ENCODE measurements around the gene PRDM16. TPM values are rescaled to one million over a fixed set of nuclear protein-coding genes. Genes with fewer than 3 reads are reported as not detected.

The PRDM16 gene
- total and polyA plus RNA-seq, 2 of the 4 experiments (the other 2 are of a cell fraction), result 0.02 TPM; not detected in 1

- Histone ChIP-seq H2BK20ac (ENCODE audit: low read depth, low read length) (no peak overlapping the region), H2AFZ (replicated peaks; ENCODE audit: low read length, poor library complexity) (no peak overlapping the region), H3K27me3 (ENCODE audit: control insufficient read depth, insufficient read depth, low read length) (peaks cover 11% of the 10 kb centered on the region), H3K4me3 (ENCODE audit: insufficient read depth, low read depth, low read length) (no peak overlapping the region), H4K20me1 (ENCODE audit: insufficient read depth, low read length) (no peaks in the 10 kb centered on the region), H3K4me1 (ENCODE audit: control insufficient read depth, insufficient read depth, low read length) (no peaks in the 10 kb centered on the region), H3K79me1 (ENCODE audit: low read depth in 1 of 2, low read length in 2 of 2) (no peaks in the 10 kb centered on the region), H3K36me3 (ENCODE audit: control insufficient read depth, insufficient read depth, low read length) (no peaks in the 10 kb centered on the region), H3K27ac (ENCODE audit: insufficient read depth, low read length) (no peak overlapping the region), H3K23ac (ENCODE audit: low read depth, low read length) (no peak overlapping the region), H3K56ac (ENCODE audit: extremely low read depth, insufficient read depth, low read length) (no peak overlapping the region), H3K9me1 (ENCODE audit: insufficient read depth, low read length) (no peaks in the 10 kb centered on the region), H4K91ac (ENCODE audit: insufficient read depth, low read depth, low read length) (no peak overlapping the region), H3K18ac (ENCODE audit: low read depth, low read length) (no peak overlapping the region), H3K4ac (ENCODE audit: low read depth, low read length) (no peak overlapping the region), H3K9me3 (ENCODE audit: control insufficient read depth, insufficient read depth, low read length) (no peaks in the 10 kb centered on the region), H2BK15ac (ENCODE audit: low read depth, low read length) (no peak overlapping the region), H3K9ac (ENCODE audit: low read depth, low read length) (no peak overlapping the region), H2AK5ac (ENCODE audit: low read depth, low read length) (no peak overlapping the region), H2AK9ac (replicated peaks; ENCODE audit: low read depth, low read length, poor library complexity) (no peak overlapping the region), H4K5ac (ENCODE audit: low read depth, low read length) (no peak overlapping the region), H3K14ac (replicated peaks; ENCODE audit: low read depth, low read length) (no peak overlapping the region), H4K8ac (ENCODE audit: low read depth in 2 of 2, low read length in 2 of 2) (no peak overlapping the region), H3K4me2 (ENCODE audit: low read depth, low read length) (no peak overlapping the region), H2BK120ac (ENCODE audit: low read depth, low read length) (no peak overlapping the region), H2BK5ac (ENCODE audit: low read depth, low read length, poor library complexity, severe bottlenecking) (no peak overlapping the region)
- ChIA-PET POLR2A (ENCODE audit: unreplicated experiment) (no interaction called here), CTCF (interaction anchor here (2.1 kb wide), 1 partner anchor 12 kb away, joined by 8 read pairs; no protein-coding TSS in a partner anchor)
- no TSS peak for BruUV-seq (replicated peaks)
- TF ChIP-seq MAZ (IDR thresholded peaks at IDR 0.05; ENCODE audit: borderline replicate concordance, low read depth, low read length), result no peak
- TF ChIP-seq MAFK (IDR thresholded peaks at IDR 0.05; ENCODE audit: low read depth, low read length), result no peak
- no peak for TF ChIP-seq MXI1 (IDR thresholded peaks at IDR 0.05; ENCODE audit: borderline replicate concordance, low read depth, low read length)
- TF ChIP-seq CHD1 (IDR thresholded peaks at IDR 0.05; ENCODE audit: low read depth, low read length), result no peak
- no peak for TF ChIP-seq RAD21 (IDR thresholded peaks at IDR 0.05; ENCODE audit: low read length)
- TF ChIP-seq SMC3 (IDR thresholded peaks at IDR 0.05; ENCODE audit: low read depth, low read length), result no peak
- no peak for TF ChIP-seq RCOR1 (IDR thresholded peaks at IDR 0.05; ENCODE audit: insufficient replicate concordance, low read length)
- TF ChIP-seq CEBPB (IDR thresholded peaks at IDR 0.05; ENCODE audit: low read depth, low read length), result no peak
- no peak for TF ChIP-seq RFX5 (IDR thresholded peaks at IDR 0.05; ENCODE audit: low read depth, low read length)
- TF ChIP-seq, protein P1, sequence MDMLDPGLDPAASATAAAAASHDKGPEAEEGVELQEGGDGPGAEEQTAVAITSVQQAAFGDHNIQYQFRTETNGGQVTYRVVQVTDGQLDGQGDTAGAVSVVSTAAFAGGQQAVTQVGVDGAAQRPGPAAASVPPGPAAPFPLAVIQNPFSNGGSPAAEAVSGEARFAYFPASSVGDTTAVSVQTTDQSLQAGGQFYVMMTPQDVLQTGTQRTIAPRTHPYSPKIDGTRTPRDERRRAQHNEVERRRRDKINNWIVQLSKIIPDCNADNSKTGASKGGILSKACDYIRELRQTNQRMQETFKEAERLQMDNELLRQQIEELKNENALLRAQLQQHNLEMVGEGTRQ (IDR thresholded peaks at IDR 0.05; ENCODE audit: low read depth, low read length), result no peak
- DNase-seq (no peak), ATAC-seq (ENCODE audit: low read depth) (no peak)
- in situ Hi-C loops (cut with MboI; ENCODE audit: low sequenced_read_pairs), result no loop called here
- intact Hi-C loops (cut with micrococcal nuclease), result no loop called here
- dilution Hi-C loops (cut with HindIII; ENCODE audit: low sequenced_read_pairs, unreplicated experiment), result no loop called here
- WGBS, 2 experiments (ENCODE audit: extremely low coverage in 2 of 2, insufficient read length in 1 of 2), result 55% methylated on average over 5 of the region's 11 CpGs; no CpG with 5 or more reads in 1 of the 2 experiments
These were observed 395.6 kb downstream of the PRDM16 start for GRCh38 chr1:3464649-3465025.
